Endodermal cell (in vitro differentiated cells): Measurements from ENCODE around the gene COMMD10. TPM values are rescaled to one million over a fixed set of nuclear protein-coding genes. Genes with fewer than 3 reads are reported as not detected.

Source experiments
- DNase-seq: peaks from one replicate; pipeline ENCODE4 v3.0.0-alpha.2; 2017
- H3K27ac ChIP-seq: 2 replicates; pipeline ENCODE4 v1.5.1; 2013; ENCODE audit warnings: mild to moderate bottlenecking, low read depth, low read length, moderate library complexity
- H3K27me3 ChIP-seq: 2 replicates; pipeline ENCODE4 v1.6.1; 2013; ENCODE audit warnings: mild to moderate bottlenecking, low read length, moderate library complexity; ENCODE audit not compliant: insufficient read depth, control insufficient read depth, poor library complexity, severe bottlenecking
- H3K36me3 ChIP-seq: 2 replicates; pipeline ENCODE4 v1.7.0; 2013; ENCODE audit warnings: mild to moderate bottlenecking, low read length, moderate library complexity; ENCODE audit not compliant: control insufficient read depth, insufficient read depth
- H3K4me1 ChIP-seq: one replicate; pipeline ENCODE4 v1.7.0; 2013; ENCODE audit warnings: low read length; ENCODE audit not compliant: control insufficient read depth, insufficient read depth
- H3K4me3 ChIP-seq: 2 replicates; pipeline ENCODE4 v1.5.1; 2013; ENCODE audit warnings: mild to moderate bottlenecking, low read length, moderate library complexity
- H3K9ac ChIP-seq: 2 replicates; pipeline ENCODE4 v1.6.1; 2013; ENCODE audit warnings: mild to moderate bottlenecking, low read length, moderate library complexity; ENCODE audit not compliant: poor library complexity, severe bottlenecking; ENCODE audit errors: extremely low read depth
- H3K9me3 ChIP-seq: 2 replicates; pipeline ENCODE4 v1.6.1; 2013; ENCODE audit warnings: mild to moderate bottlenecking, low read length, moderate library complexity; ENCODE audit not compliant: control insufficient read depth
- H3K27ac Mint-ChIP-seq: 2 replicates; pipeline ENCODE4 v1.8.0; 2020; ENCODE audit warnings: mixed read lengths
- H3K27me3 Mint-ChIP-seq: 2 replicates; pipeline ENCODE4 v1.8.0; 2021; ENCODE audit warnings: mild to moderate bottlenecking, mixed read lengths; ENCODE audit not compliant: insufficient read depth
- H3K36me3 Mint-ChIP-seq: 2 replicates; pipeline ENCODE4 v1.8.0; 2020; ENCODE audit warnings: low read depth, mixed read lengths
- H3K4me1 Mint-ChIP-seq: 2 replicates; pipeline ENCODE4 v1.8.0; 2020; ENCODE audit warnings: mixed read lengths
- H3K4me3 Mint-ChIP-seq: 2 replicates; pipeline ENCODE4 v1.8.0; 2020; ENCODE audit warnings: mild to moderate bottlenecking, moderate library complexity, mixed read lengths
- H3K9me3 Mint-ChIP-seq: 2 replicates; pipeline ENCODE4 v1.8.0; 2020; ENCODE audit warnings: mild to moderate bottlenecking, mixed read lengths
- CTCF ChIP-seq: fragments of 200-600 bp; sonication (generic); conservative IDR thresholded peaks from 2 replicates; pipeline ENCODE4 v1.5.0; 2021; ENCODE audit warnings: antibody characterized with exemption, mild to moderate bottlenecking
- WGBS, 2 experiments: methylation state at CpG; one replicate each; pipeline versions ENCODE4 v1.1.5 to v1.1.7; 2013; ENCODE audit warnings: missing lambda C conversion rate in 2 of 2, mixed read lengths in 1 of 2; ENCODE audit not compliant: insufficient coverage in 1 of 2, insufficient read length in 1 of 2; 5-methylcytosine and 5-hydroxymethylcytosine counted together
- total RNA-seq, 2 donors: library from RNA; stranded (reverse); fragmentation: NEBNext Ultra II Directional in 1 of 2; extraction: Animal tissue kit (Norgen Biotek cat#: 25700) in 1 of 2; gene quantifications; 2 replicates in 1 of 2; 3 replicates in 1 of 2; pipeline ENCODE4 v1.2.1, GENCODE V29; 2021

The COMMD10 gene
- total RNA-seq, 2 donors from 2014 or later, result 25.3 to 29.8 TPM

- Histone ChIP-seq H3K27ac (no peak overlapping the region), H3K27me3 (no peaks in the 10 kb centered on the region), H3K36me3 (no peaks in the 10 kb centered on the region), H3K4me3 (no peak overlapping the region), H3K4me1 (no peaks in the 10 kb centered on the region), H3K9ac (no peak overlapping the region), H3K9me3 (no peaks in the 10 kb centered on the region)
- TF ChIP-seq CTCF, result no peak
- DNase-seq, result no peak
- no peak overlapping the region for H3K4me3 Mint-ChIP-seq
- no peaks in the 10 kb centered on the region for H3K36me3 Mint-ChIP-seq
- H3K27ac Mint-ChIP-seq, result no peak overlapping the region
- H3K9me3 Mint-ChIP-seq, result no peaks in the 10 kb centered on the region
- peaks cover 8% of the 10 kb centered on the region for H3K4me1 Mint-ChIP-seq
- 89% methylated on average over 3 of the region's 3 CpGs; no CpG with 5 or more reads in 1 of the 2 experiments for WGBS, 2 experiments
- no peaks in the 10 kb centered on the region for H3K27me3 Mint-ChIP-seq
Observed at GRCh38 chr5:116038817-116039216, 46.0 kb upstream of the COMMD10 start.

- Histone ChIP-seq H3K9me3 (no peaks in the 10 kb centered on the region), H3K27me3 (no peaks in the 10 kb centered on the region), H3K36me3 (no peaks in the 10 kb centered on the region), H3K4me3 (no peak overlapping the region), H3K27ac (no peak overlapping the region), H3K9ac (no peak overlapping the region), H3K4me1 (no peaks in the 10 kb centered on the region)
- no peak for TF ChIP-seq CTCF
- H3K36me3 Mint-ChIP-seq, result no peaks in the 10 kb centered on the region
- no peaks in the 10 kb centered on the region for H3K9me3 Mint-ChIP-seq
- H3K27ac Mint-ChIP-seq, result no peak overlapping the region
- no peak overlapping the region for H3K4me3 Mint-ChIP-seq
- DNase-seq, result no peak
- peaks cover 8% of the 10 kb centered on the region for H3K4me1 Mint-ChIP-seq
- H3K27me3 Mint-ChIP-seq, result no peaks in the 10 kb centered on the region
Observed at GRCh38 chr5:116042375-116042774, 42.5 kb upstream of the COMMD10 start.

- Mint-ChIP-seq H3K4me3 (no peak overlapping the region), H3K4me1 (no peaks in the 10 kb centered on the region), H3K27ac (no peak overlapping the region), H3K27me3 (peaks cover 2% of the 10 kb centered on the region), H3K36me3 (no peaks in the 10 kb centered on the region), H3K9me3 (no peaks in the 10 kb centered on the region)
- Histone ChIP-seq H3K9me3 (no peaks in the 10 kb centered on the region), H3K36me3 (no peaks in the 10 kb centered on the region), H3K9ac (no peak overlapping the region), H3K4me1 (no peaks in the 10 kb centered on the region), H3K4me3 (no peak overlapping the region), H3K27ac (no peak overlapping the region), H3K27me3 (no peaks in the 10 kb centered on the region)
- WGBS, 2 experiments, result 90% methylated on average over 1 of the region's 3 CpGs; no CpG with 5 or more reads in 1 of the 2 experiments
- DNase-seq, result no peak
- no peak for TF ChIP-seq CTCF
Observed at GRCh38 chr5:116044073-116044472, 40.8 kb upstream of the COMMD10 start.
